Adrenal gland (tissue), 5 donors: ENCODE measurements around the gene CALML4.

ENCODE experiments used
- CTCF ChIP-seq, 6 experiments: fragments of 450-650 bp in 4 of 6; fragments of 200-600 bp in 2 of 6; sonication (generic) in 1 of 6; IDR thresholded peaks; 1 replicate in 5 of 6; 2 replicates in 1 of 6; pipeline versions ENCODE4 v1.5.1 to v1.8.0; 2016 to 2021; ENCODE audit warnings: antibody characterized with exemption in 6 of 6, mild to moderate bottlenecking in 2 of 6, moderate library complexity in 1 of 6
- POLR2A ChIP-seq, 2 donors: fragments of 450-650 bp; IDR thresholded peaks; one replicate each; pipeline ENCODE4 v1.6.1; 2017; ENCODE audit warnings: antibody characterized with exemption in 2 of 2, mild to moderate bottlenecking in 2 of 2, moderate library complexity in 1 of 2
- donor health status: DM: no; HTN: no; CAD: no.

GRCh38 chr15:68143129-68143528 lies 62.0 kb downstream of the CALML4 start:
- no peak for TF ChIP-seq POLR2A (IDR thresholded peaks at IDR 0.05)
- TF ChIP-seq CTCF (IDR thresholded peaks at IDR 0.05) = no peak
